B cell (primary cell): ENCODE measurements around the gene RTN4RL1. TPM values are rescaled to one million over a fixed set of nuclear protein-coding genes. Genes with fewer than 3 reads are reported as not detected.

Source experiments
- ATAC-seq: fragments of 200-7000 bp; cut with Tn5 transposase; one replicate; pipeline ENCODE4 v1.10.0; 2021; ENCODE audit warnings: low read depth, mild to moderate bottlenecking, moderate number of reproducible peaks, moderate library complexity
- CTCF ChIA-PET: fragments of 350-600 bp; sonication (Branson Sonifier 250); formaldehyde crosslinking; loops from one replicate; lab custom pipeline; 2021; ENCODE audit warnings: antibody characterized with exemption, inconsistent platforms; lab: Charles Lee
- POLR2A ChIA-PET: fragments of 350-600 bp; sonication (Branson Sonifier 250); formaldehyde crosslinking; loops from one replicate; lab custom pipeline; 2021; ENCODE audit warnings: antibody characterized with exemption; lab: Charles Lee
- DNase-seq: peaks from one replicate; pipeline ENCODE4 v3.0.0; 2013
- H2AFZ ChIP-seq: 2 replicates; pipeline ENCODE4 v1.6.1; 2012; ENCODE audit warnings: mild to moderate bottlenecking, low read depth, low read length; ENCODE audit not compliant: insufficient read depth, poor library complexity, severe bottlenecking
- H3K27ac ChIP-seq, 2 donors: 1 replicate in 1 of 2; 2 replicates in 1 of 2; pipeline ENCODE4 v1.5.1; 2012 to 2013; ENCODE audit warnings: low read length in 2 of 2, mild to moderate bottlenecking in 2 of 2, moderate library complexity in 1 of 2
- H3K27me3 ChIP-seq, 4 experiments: fragments of 200-600 bp in 1 of 4; sonication (generic) in 1 of 4; replicated peaks in 1 of 4; 1 replicate in 2 of 4; 2 replicates in 2 of 4; pipeline versions ENCODE4 v1.6.1 to v1.7.0; 2013 to 2016; ENCODE audit warnings: low read length in 3 of 4, mild to moderate bottlenecking in 2 of 4, mixed read lengths in 1 of 4, moderate library complexity in 1 of 4; ENCODE audit not compliant: insufficient read depth in 4 of 4, control insufficient read depth in 3 of 4; ENCODE audit errors: control extremely low read depth in 1 of 4
- H3K36me3 ChIP-seq, 2 experiments: replicated peaks in 1 of 2; 1 replicate in 1 of 2; 2 replicates in 1 of 2; pipeline versions ENCODE4 v1.6.1 to v1.7.1; 2013; ENCODE audit warnings: low read length in 1 of 2; ENCODE audit not compliant: insufficient read depth in 2 of 2, control insufficient read depth in 1 of 2; ENCODE audit errors: control extremely low read depth in 1 of 2, extremely low read depth in 1 of 2
- H3K4me1 ChIP-seq, 2 donors: fragments of 200-600 bp in 1 of 2; sonication (generic) in 1 of 2; 1 replicate in 1 of 2; 2 replicates in 1 of 2; pipeline versions ENCODE4 v1.5.1 to v1.6.1; 2013 to 2017; ENCODE audit warnings: low read length in 2 of 2; ENCODE audit not compliant: control insufficient read depth in 2 of 2, insufficient read depth in 2 of 2
- H3K4me2 ChIP-seq: replicated peaks from 2 replicates; pipeline ENCODE3; 2012; ENCODE audit warnings: mild to moderate bottlenecking, low read depth, low read length; ENCODE audit not compliant: poor library complexity, severe bottlenecking
- H3K4me3 ChIP-seq, 5 experiments: fragments of 200-600 bp in 1 of 5; sonication (generic) in 1 of 5; 1 replicate in 3 of 5; 2 replicates in 2 of 5; pipeline versions ENCODE4 v1.5.1 to v1.7.0; 2011 to 2016; ENCODE audit warnings: low read length in 4 of 5, mild to moderate bottlenecking in 4 of 5, low read depth in 2 of 5, control low read depth in 1 of 5, moderate library complexity in 1 of 5; ENCODE audit not compliant: insufficient read depth in 1 of 5; ENCODE audit errors: control extremely low read depth in 1 of 5, extremely low read depth in 1 of 5
- H3K79me2 ChIP-seq: fragments of 200-600 bp; sonication (generic); one replicate; pipeline ENCODE4 v1.6.0; 2016; ENCODE audit warnings: low read length; ENCODE audit not compliant: control insufficient read depth, insufficient read depth
- H3K9ac ChIP-seq: fragments of 200-600 bp; sonication (generic); 2 replicates; pipeline ENCODE4 v1.6.1; 2017; ENCODE audit warnings: mild to moderate bottlenecking, low read length, moderate library complexity
- H3K9me3 ChIP-seq, 3 donors: one replicate each; pipeline versions ENCODE4 v1.6.1 to v1.7.1; 2013; ENCODE audit warnings: low read length in 2 of 3; ENCODE audit not compliant: control insufficient read depth in 2 of 3, insufficient read depth in 1 of 3; ENCODE audit errors: control extremely low read depth in 1 of 3
- H4K20me1 ChIP-seq: 2 replicates; pipeline ENCODE4 v1.6.0; 2012; ENCODE audit warnings: mild to moderate bottlenecking, low read length; ENCODE audit not compliant: insufficient read depth, control insufficient read depth, poor library complexity, severe bottlenecking
- H3K27ac Mint-ChIP-seq: one replicate; pipeline ENCODE4 v1.8.0; 2021; ENCODE audit warnings: mixed read lengths
- H3K27me3 Mint-ChIP-seq: one replicate; pipeline ENCODE4 v1.8.0; 2021; ENCODE audit warnings: mixed read lengths
- H3K4me1 Mint-ChIP-seq: one replicate; pipeline ENCODE4 v1.8.0; 2021; ENCODE audit warnings: mixed read lengths
- H3K4me3 Mint-ChIP-seq: one replicate; pipeline ENCODE4 v1.8.0; 2021; ENCODE audit warnings: mixed read lengths
- H3K9me3 Mint-ChIP-seq: one replicate; pipeline ENCODE4 v1.8.0; 2022; ENCODE audit warnings: mixed read lengths; ENCODE audit not compliant: insufficient read depth
- CTCF ChIP-seq: fragments of 200-600 bp; IDR thresholded peaks from one replicate; pipeline ENCODE4 v1.8.0; 2022; ENCODE audit warnings: antibody characterized with exemption, mild to moderate bottlenecking
- EZH2 ChIP-seq: IDR thresholded peaks from 2 replicates; pipeline ENCODE4 v1.6.1; 2012; ENCODE audit warnings: borderline replicate concordance, low read depth, mild to moderate bottlenecking, moderate library complexity, low read length; ENCODE audit not compliant: insufficient read depth, poor library complexity, severe bottlenecking
- WGBS: methylation state at CpG from one replicate; pipeline ENCODE4 v1.1.5; 2013; ENCODE audit warnings: missing lambda C conversion rate; ENCODE audit not compliant: insufficient coverage; 5-methylcytosine and 5-hydroxymethylcytosine counted together
- intact Hi-C: fragments of 100-400 bp; cut with micrococcal nuclease; formaldehyde crosslinking; loops from one replicate; pipeline ENCODE4 v1.10.0; 2022
- polyA plus RNA-seq: library from polyadenylated mRNA; depleted of rRNA; stranded (reverse); fragments of >200 nt; gene quantifications from 2 replicates; pipeline ENCODE4 v1.2.3, GENCODE V29; 2012
- total RNA-seq, 2 donors: library from RNA; stranded (reverse); fragments of 120-200 nt in 1 of 2; gene quantifications; 1 replicate in 1 of 2; 2 replicates in 1 of 2; pipeline versions ENCODE4 v1.2.3 to v1.2.4, GENCODE V29; 2013 to 2022

RTN4RL1 gene
- total and polyA plus RNA-seq, 2 donors (not counting 1 experiment from before 2014, with no cell fraction given), result 0.03 to 0.07 TPM

DNA sequence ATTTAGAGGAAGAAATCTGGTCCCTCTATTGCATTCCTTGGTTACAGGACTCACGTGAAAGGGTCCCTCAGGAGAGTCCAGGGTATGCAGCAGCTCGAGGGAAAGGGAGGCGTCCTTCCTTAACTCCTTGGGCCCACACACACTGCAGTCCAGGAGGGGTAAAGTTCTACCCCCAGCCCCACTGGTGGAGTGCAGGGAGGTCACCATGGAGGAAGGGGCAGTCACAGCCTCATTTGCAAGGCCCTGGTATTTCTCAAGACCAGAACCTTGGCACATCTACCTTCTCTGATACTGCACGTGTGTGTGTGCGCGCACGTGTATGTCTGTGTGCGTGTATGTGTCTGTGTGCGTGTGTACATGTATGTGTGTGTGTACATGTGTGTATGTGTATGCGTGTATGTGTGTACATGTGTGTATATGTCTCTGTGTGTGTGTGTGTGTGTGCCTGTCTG lies 40.8 kb upstream of the RTN4RL1 start:
- no peak overlapping the region for H3K4me3 Mint-ChIP-seq
- ATAC-seq, result no peak
- Histone ChIP-seq H2AFZ (no peak overlapping the region), H3K27ac (no peak overlapping the region), H3K4me3 (no peak overlapping the region), H3K4me2 (no peak overlapping the region), H3K27me3 (no peaks in the 10 kb centered on the region), H3K79me2 (no peaks in the 10 kb centered on the region), H3K4me1 (peaks cover 20 to 41% of the 10 kb centered on the region in 2 donors), H3K9ac (no peak overlapping the region), H3K9me3 (no peaks in the 10 kb centered on the region), H3K36me3 (peaks cover 0 to 22% of the 10 kb centered on the region in 2 experiments), H4K20me1 (no peaks in the 10 kb centered on the region)
- TF ChIP-seq CTCF, result no peak
- TF ChIP-seq EZH2, result no peak
- intact Hi-C loops, result no loop called here
- no peak for DNase-seq
- no peak overlapping the region for H3K27ac Mint-ChIP-seq
- ChIA-PET CTCF (interaction anchor here (2.4 to 5.4 kb wide), 4 partner anchors 10 to 179 kb away, joined by 8 to 28 read pairs (median 16); partner anchors contain the start of gene HIC1), POLR2A (no interaction called here)
- no peaks in the 10 kb centered on the region for H3K27me3 Mint-ChIP-seq
- 96% methylated on average over 10 of the region's 10 CpGs for WGBS
- H3K9me3 Mint-ChIP-seq, result no peaks in the 10 kb centered on the region
- H3K4me1 Mint-ChIP-seq, result peaks cover 44% of the 10 kb centered on the region

DNA sequence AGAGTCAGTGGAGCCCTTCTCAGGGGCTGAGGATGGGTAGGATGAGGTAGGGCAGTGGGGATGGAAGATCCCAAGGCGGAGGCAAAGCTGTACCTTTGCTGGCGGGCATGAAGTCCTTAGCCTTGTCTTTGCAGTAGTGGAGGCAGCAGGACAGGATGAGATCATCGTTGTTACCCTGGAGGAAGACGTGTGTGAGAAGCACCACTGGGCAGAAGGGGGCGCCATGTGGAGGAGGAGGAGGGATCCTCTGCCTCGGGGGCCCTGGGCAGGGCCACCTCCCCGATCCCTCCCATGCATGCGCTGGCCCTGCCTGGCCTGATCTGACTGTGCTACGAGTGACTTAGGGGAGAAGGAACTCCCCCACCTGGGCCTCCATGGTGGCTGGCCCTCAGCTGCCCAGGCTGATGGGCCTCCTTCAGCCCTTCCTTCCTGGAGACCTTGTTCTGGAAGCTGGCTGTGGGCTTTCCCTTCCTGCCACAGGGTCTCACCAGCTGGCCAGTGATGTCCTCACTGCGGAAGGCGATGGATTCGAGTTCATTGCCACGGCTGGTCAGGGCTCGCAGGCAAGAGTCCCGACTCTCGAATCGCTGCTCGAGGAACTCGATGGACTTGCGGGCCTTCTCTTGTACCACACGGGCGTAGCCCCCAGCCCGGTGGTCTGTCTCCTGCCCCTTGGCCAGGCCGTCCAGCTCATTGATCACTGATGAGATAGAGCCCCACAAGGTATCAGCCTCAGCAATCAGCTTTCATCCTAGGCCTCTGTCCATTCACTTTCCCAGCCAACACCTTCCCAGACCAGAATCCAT lies 40.0 kb upstream of the RTN4RL1 start:
- Mint-ChIP-seq H3K4me3 (peak overlapping the region; percentile 61), H3K27ac (peak overlapping the region; percentile 86), H3K27me3 (no peaks in the 10 kb centered on the region), H3K9me3 (no peaks in the 10 kb centered on the region), H3K4me1 (peaks cover 42% of the 10 kb centered on the region)
- H3K4me1 ChIP-seq, result peaks cover 20 to 34% of the 10 kb centered on the region in 2 donors
- peak overlapping the region; percentile 13 for H2AFZ ChIP-seq
- H3K4me3 ChIP-seq, result no peak overlapping the region
- no peak for TF ChIP-seq EZH2
- peak; percentile 20 for TF ChIP-seq CTCF
- peak overlapping the region; percentile 10 for H3K9ac ChIP-seq
- no peaks in the 10 kb centered on the region for H3K79me2 ChIP-seq
- ATAC-seq, result peak; percentile 21
- intact Hi-C loops, result no loop called here
- peaks cover 0 to 1% (median 0%) of the 10 kb centered on the region in 4 experiments for H3K27me3 ChIP-seq
- peak; percentile 40 for DNase-seq
- POLR2A ChIA-PET, result no interaction called here
- WGBS, result 87% methylated on average over 22 of the region's 24 CpGs
- CTCF ChIA-PET, result interaction anchor here (1.2 to 3.8 kb wide), 5 partner anchors 9 to 180 kb away, joined by 3 to 17 read pairs (median 8); partner anchors contain the start of gene HIC1
- peak overlapping the region; percentile 41 to 64 for H3K27ac ChIP-seq
- H3K36me3 ChIP-seq, result peaks cover 0 to 22% of the 10 kb centered on the region in 2 experiments
- H3K9me3 ChIP-seq, result no peaks in the 10 kb centered on the region
- H4K20me1 ChIP-seq, result no peaks in the 10 kb centered on the region
- peak overlapping the region; percentile 39 for H3K4me2 ChIP-seq
